PC-9 (cell line): ENCODE measurements around the gene PLA2G4D. TPM values are rescaled to one million over a fixed set of nuclear protein-coding genes. Genes with fewer than 3 reads are reported as not detected.

Experiments
- BruUV-seq: library from RNA; stranded (reverse); fragments of 400-500 nt; replicated peaks from 2 replicates; lab custom pipeline; 2021; lab: Mats Ljungman, UMichigan
- CTCF ChIA-PET: fragments of 300-600 bp; sonication (Branson Sonifier 250); formaldehyde crosslinking; loops from one replicate; lab custom pipeline; 2022; ENCODE audit warnings: antibody characterized with exemption; lab: Charles Lee
- POLR2A ChIA-PET: fragments of 300-600 bp; sonication (Branson Sonifier 250); formaldehyde crosslinking; loops from one replicate; lab custom pipeline; 2022; ENCODE audit warnings: antibody characterized with exemption; ENCODE audit not compliant: unreplicated experiment; lab: Charles Lee
- DNase-seq, 2 experiments: peaks; one replicate each; pipeline versions ENCODE4 v3.0.0 to v3.0.0-alpha.2; 2015 to 2022; ENCODE audit warnings: mixed read lengths in 1 of 2
- H2AFZ ChIP-seq: fragments of 200-600 bp; sonication (generic); 2 replicates; pipeline ENCODE4 v1.8.1; 2017; ENCODE audit warnings: antibody characterized with exemption
- H3F3A ChIP-seq: fragments of 200-600 bp; sonication (generic); 2 replicates; pipeline ENCODE4 v1.8.1; 2017; ENCODE audit warnings: antibody characterized with exemption, mild to moderate bottlenecking, low read depth; ENCODE audit not compliant: insufficient read depth
- H3K27ac ChIP-seq: fragments of 200-600 bp; sonication (generic); 2 replicates; pipeline ENCODE4 v1.6.1; 2016; ENCODE audit warnings: mixed run types
- H3K27me3 ChIP-seq: fragments of 200-600 bp; sonication (generic); 2 replicates; pipeline ENCODE4 v1.6.1; 2016; ENCODE audit warnings: low read depth, mixed run types; ENCODE audit not compliant: insufficient read depth
- H3K36me3 ChIP-seq: fragments of 200-600 bp; sonication (generic); 2 replicates; pipeline ENCODE4 v1.6.1; 2016; ENCODE audit warnings: low read depth, mixed run types
- H3K4me1 ChIP-seq: fragments of 200-600 bp; sonication (generic); replicated peaks from 2 replicates; pipeline ENCODE4 v1.6.1; 2016; ENCODE audit warnings: mixed run types; ENCODE audit not compliant: insufficient read depth
- H3K4me2 ChIP-seq: fragments of 200-600 bp; sonication (generic); 2 replicates; pipeline ENCODE4 v1.6.1; 2017; ENCODE audit warnings: mixed run types
- H3K4me3 ChIP-seq: fragments of 200-600 bp; sonication (generic); 2 replicates; pipeline ENCODE4 v1.6.1; 2016; ENCODE audit warnings: mixed run types
- H3K79me2 ChIP-seq: fragments of 200-600 bp; sonication (generic); 2 replicates; pipeline ENCODE4 v1.6.1; 2017; ENCODE audit warnings: low read depth, mixed run types
- H3K9me2 ChIP-seq: fragments of 200-600 bp; sonication (generic); 2 replicates; pipeline ENCODE4 v1.8.1; 2017; ENCODE audit warnings: mild to moderate bottlenecking; ENCODE audit not compliant: insufficient read depth
- H3K9me3 ChIP-seq: fragments of 200-600 bp; sonication (generic); 2 replicates; pipeline ENCODE4 v1.8.1; 2016; ENCODE audit warnings: low read depth; ENCODE audit not compliant: insufficient read depth
- H4K20me1 ChIP-seq: fragments of 200-600 bp; sonication (generic); 2 replicates; pipeline ENCODE4 v1.8.1; 2017; ENCODE audit not compliant: insufficient read depth
- CTCF ChIP-seq: fragments of 200-600 bp; sonication (generic); conservative IDR thresholded peaks from 2 replicates; pipeline ENCODE4 v1.6.1; 2017; ENCODE audit warnings: mixed run types, antibody characterized with exemption, mild to moderate bottlenecking, moderate library complexity
- EZH2 ChIP-seq: fragments of 200-600 bp; sonication (generic); IDR thresholded peaks from 2 replicates; pipeline ENCODE4 v1.8.0; 2017; ENCODE audit warnings: antibody characterized with exemption, low read depth
- intact Hi-C: fragments of 100-400 bp; cut with micrococcal nuclease; formaldehyde crosslinking; loops from one replicate; pipeline ENCODE4 v1.10.0; 2022; ENCODE audit not compliant: unreplicated experiment
- total RNA-seq: library from RNA; stranded (reverse); gene quantifications from 2 replicates; pipeline ENCODE4 v1.2.3, GENCODE V29; 2021

PLA2G4D gene
- total RNA-seq, 1 experiment from 2014 or later: 0.90 TPM

DNA sequence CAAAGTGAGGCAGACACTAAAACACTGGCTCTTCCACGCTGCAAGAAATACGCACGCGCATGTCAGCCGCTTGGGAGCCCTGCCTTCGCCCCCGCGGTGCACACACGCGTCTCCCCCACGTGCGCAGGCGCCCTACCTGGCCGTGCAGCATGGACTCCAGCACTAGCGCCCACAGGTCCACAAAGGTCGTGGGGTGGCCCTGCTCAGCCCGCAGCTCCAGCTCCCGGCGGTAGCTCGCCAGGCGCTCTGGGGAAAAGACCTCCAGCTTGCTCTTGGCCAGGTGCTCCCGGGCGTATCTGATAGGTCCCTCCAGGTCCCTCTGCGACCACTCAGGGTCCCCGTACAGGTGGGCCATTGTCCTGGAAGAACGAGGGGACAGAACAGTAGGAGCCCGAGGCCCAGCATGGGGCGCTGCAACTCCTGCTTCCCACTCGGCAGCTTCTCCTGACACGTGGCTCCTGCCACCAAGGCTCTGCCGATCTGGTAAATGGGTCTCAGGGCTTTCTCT, 14.9 kb downstream of the PLA2G4D start:
- no peaks in the 10 kb centered on the region for H3K27me3 ChIP-seq
- no peak overlapping the region for H3K27ac ChIP-seq
- TF ChIP-seq EZH2 (no peak), CTCF (no peak)
- no peaks in the 10 kb centered on the region for H3F3A ChIP-seq
- H3K9me3 ChIP-seq: no peaks in the 10 kb centered on the region
- DNase-seq: no peak
- no peak overlapping the region for H3K4me2 ChIP-seq
- H3K36me3 ChIP-seq: no peaks in the 10 kb centered on the region
- POLR2A ChIA-PET: no interaction called here
- CTCF ChIA-PET: interaction anchor here (0.6 kb wide), 2 partner anchors 58 to 691 kb away, joined by 3 to 5 read pairs; no protein-coding TSS in a partner anchor
- no TSS peak for BruUV-seq
- H4K20me1 ChIP-seq: no peaks in the 10 kb centered on the region
- no peak overlapping the region for H3K4me3 ChIP-seq
- intact Hi-C loops: no loop called here
- peaks cover 8% of the 10 kb centered on the region for H3K4me1 ChIP-seq
- H2AFZ ChIP-seq: no peak overlapping the region
- no peaks in the 10 kb centered on the region for H3K79me2 ChIP-seq
- no peaks in the 10 kb centered on the region for H3K9me2 ChIP-seq

- DNase-seq: no peak
- Histone ChIP-seq H3K36me3 (no peaks in the 10 kb centered on the region), H3K4me1 (peaks cover 4% of the 10 kb centered on the region), H3K9me2 (no peaks in the 10 kb centered on the region), H2AFZ (no peak overlapping the region), H3K9me3 (no peaks in the 10 kb centered on the region), H3K27me3 (no peaks in the 10 kb centered on the region), H4K20me1 (no peaks in the 10 kb centered on the region), H3F3A (no peaks in the 10 kb centered on the region), H3K27ac (no peak overlapping the region), H3K79me2 (no peaks in the 10 kb centered on the region), H3K4me3 (no peak overlapping the region), H3K4me2 (no peak overlapping the region)
- ChIA-PET CTCF (interaction anchor here (0.6 kb wide), 2 partner anchors 57 to 691 kb away, joined by 3 to 5 read pairs; no protein-coding TSS in a partner anchor), POLR2A (no interaction called here)
- intact Hi-C loops: no loop called here
- BruUV-seq: no TSS peak
- TF ChIP-seq EZH2 (no peak), CTCF (no peak)
Measured at GRCh38 chr15:42078903-42079302, 15.5 kb downstream of the PLA2G4D start.

GRCh38 chr15:42077689-42078088, 16.7 kb downstream of the PLA2G4D start:
- H3K79me2 ChIP-seq: no peaks in the 10 kb centered on the region
- CTCF ChIA-PET: no interaction called here
- DNase-seq: no peak

More at GRCh38 chr15:42077689-42078088, 16.7 kb downstream of the PLA2G4D start:
- no TSS peak for BruUV-seq
- no peaks in the 10 kb centered on the region for H3K9me2 ChIP-seq
- H3K4me2 ChIP-seq: no peak overlapping the region
- H3K4me3 ChIP-seq: no peak overlapping the region
- H3K27me3 ChIP-seq: no peaks in the 10 kb centered on the region
- no peak overlapping the region for H3K27ac ChIP-seq
- no peaks in the 10 kb centered on the region for H3K36me3 ChIP-seq
- no peaks in the 10 kb centered on the region for H4K20me1 ChIP-seq
- H3K9me3 ChIP-seq: no peaks in the 10 kb centered on the region
- H2AFZ ChIP-seq: no peak overlapping the region
- no peaks in the 10 kb centered on the region for H3K4me1 ChIP-seq
- POLR2A ChIA-PET: no interaction called here
- intact Hi-C loops: no loop called here
- no peaks in the 10 kb centered on the region for H3F3A ChIP-seq
- TF ChIP-seq CTCF: no peak
- no peak for TF ChIP-seq EZH2
